Central memory CD4-positive, alpha-beta T cell (primary cell): ENCODE results near the gene SND1.

Source experiments
- DNase-seq: peaks from one replicate; pipeline ENCODE4 v3.0.0; 2022

The SND1 gene

GRCh38 chr7:127974446-127975035 lies 322.5 kb downstream of the SND1 start:
- no peak for DNase-seq

GRCh38 chr7:127976056-127976737 lies 324.2 kb downstream of the SND1 start:
- DNase-seq, result no peak

GRCh38 chr7:127976738-127977120 lies 324.7 kb downstream of the SND1 start:
- no peak for DNase-seq

GRCh38 chr7:127978421-127978820 lies 326.4 kb downstream of the SND1 start:
- no peak for DNase-seq

GRCh38 chr7:127979113-127979727 lies 327.2 kb downstream of the SND1 start:
- no peak for DNase-seq

GRCh38 chr7:127979728-127980126 lies 327.7 kb downstream of the SND1 start:
- no peak for DNase-seq

- no peak for DNase-seq
Observed at GRCh38 chr7:127980901-127981300, 328.9 kb downstream of the SND1 start.

GRCh38 chr7:127981965-127982364 lies 330.0 kb downstream of the SND1 start:
- no peak for DNase-seq

GRCh38 chr7:127983804-127984332 lies 331.9 kb downstream of the SND1 start:
- no peak for DNase-seq

- DNase-seq, result no peak
Observed at GRCh38 chr7:127986581-127987521, 334.9 kb downstream of the SND1 start.

- no peak for DNase-seq
Observed at GRCh38 chr7:127988751-127989150, 336.8 kb downstream of the SND1 start.

GRCh38 chr7:127993317-127993716 lies 341.3 kb downstream of the SND1 start:
- no peak for DNase-seq

GRCh38 chr7:127993987-127994386 lies 342.0 kb downstream of the SND1 start:
- DNase-seq, result no peak

- no peak for DNase-seq
Observed at GRCh38 chr7:127995156-127995880, 343.3 kb downstream of the SND1 start.

- no peak for DNase-seq
Observed at GRCh38 chr7:127995881-127996215, 343.9 kb downstream of the SND1 start.

GRCh38 chr7:127996253-127997071 lies 344.5 kb downstream of the SND1 start:
- no peak for DNase-seq

GRCh38 chr7:127997226-127997922 lies 345.4 kb downstream of the SND1 start:
- DNase-seq, result no peak

- DNase-seq, result no peak
Observed at GRCh38 chr7:127998671-127999070, 346.7 kb downstream of the SND1 start.

- DNase-seq, result no peak
Observed at GRCh38 chr7:128000048-128000447, 348.1 kb downstream of the SND1 start.

GRCh38 chr7:128000854-128001265 lies 348.9 kb downstream of the SND1 start:
- no peak for DNase-seq

GRCh38 chr7:128003167-128003566 lies 351.2 kb downstream of the SND1 start:
- DNase-seq, result no peak
